Left ventricle myocardium inferior (tissue), 1 donor: Measurements from ENCODE around the gene BANP. TPM values are rescaled to one million over a fixed set of nuclear protein-coding genes. Genes with fewer than 3 reads are reported as not detected.
"Not testable (repeated sequence)": the region's sequence is repeated elsewhere in the genome, so short reads cannot be mapped to it uniquely, and the experiment has no call there.

Experiments used
- DNase-seq: peaks from one replicate; pipeline ENCODE4 v3.0.0-alpha.2; 2020
- H3K27ac ChIP-seq: fragments of 200-600 bp; replicated peaks from 2 replicates; pipeline ENCODE4 v1.8.0; 2021
- H3K27me3 ChIP-seq: fragments of 200-600 bp; 2 replicates; pipeline ENCODE4 v1.8.0; 2021; ENCODE audit warnings: low read depth
- H3K36me3 ChIP-seq: fragments of 200-600 bp; 2 replicates; pipeline ENCODE4 v1.8.0; 2021
- H3K4me1 ChIP-seq: fragments of 200-600 bp; 2 replicates; pipeline ENCODE4 v1.8.0; 2021
- H3K4me3 ChIP-seq: fragments of 200-600 bp; 2 replicates; pipeline ENCODE4 v1.8.0; 2021; ENCODE audit warnings: mild to moderate bottlenecking, moderate library complexity
- H3K9me3 ChIP-seq: fragments of 200-600 bp; replicated peaks from 2 replicates; pipeline ENCODE4 v1.8.0; 2021
- CTCF ChIP-seq: fragments of 200-600 bp; IDR thresholded peaks from 2 replicates; pipeline ENCODE4 v1.8.0; 2021; ENCODE audit warnings: antibody characterized with exemption, mild to moderate bottlenecking, borderline replicate concordance
- intact Hi-C: fragments of 100-400 bp; cut with micrococcal nuclease; formaldehyde crosslinking; loops from one replicate; pipeline ENCODE4 v1.11.0; 2022
- total RNA-seq: library from RNA; stranded (reverse); fragmentation: NEBNext Ultra II Directional; extraction: Animal tissue kit (Norgen Biotek cat#: 25700); gene quantifications from one replicate; pipeline ENCODE4 v1.2.1, GENCODE V29; 2021
- donor health status: DM: no; HTN: yes; CAD: no; lungs with severe emphysema.

The BANP gene
- total RNA-seq, 1 donor from 2014 or later, result 12.6 TPM

DNA sequence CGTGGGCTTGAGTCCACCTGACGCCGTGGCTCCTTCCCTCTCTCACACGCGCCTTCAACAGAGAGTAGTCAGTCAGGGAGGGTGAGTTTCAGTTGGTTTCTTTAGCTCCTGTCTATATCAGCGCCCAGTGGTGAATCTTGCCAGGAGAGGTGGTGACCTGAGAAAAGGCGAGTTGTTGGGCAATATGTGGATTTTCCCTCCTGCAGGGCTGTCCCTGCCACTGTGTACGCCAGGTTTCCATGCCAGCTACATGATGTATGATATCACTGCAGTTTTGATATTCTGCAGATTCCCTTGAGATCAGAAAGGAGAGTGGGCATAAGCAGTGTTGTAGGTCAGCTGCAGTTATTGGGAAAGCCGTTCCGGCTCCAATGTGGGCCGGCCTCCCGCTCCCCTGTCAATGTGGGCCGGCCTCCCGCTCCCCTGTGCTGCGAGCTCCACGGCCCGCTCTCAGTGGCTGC is 31.4 kb downstream of the BANP start:
- H3K36me3 ChIP-seq, result peaks cover 24% of the 10 kb centered on the region
- intact Hi-C loops, result no loop called here

GRCh38 chr16:87983072-87983736 is 32.0 kb downstream of the BANP start:
- H3K4me3 ChIP-seq, H3K9me3 ChIP-seq, H3K4me1 ChIP-seq, H3K27ac ChIP-seq, intact Hi-C loops, H3K27me3 ChIP-seq, DNase-seq: not testable (repeated sequence)
- H3K36me3 ChIP-seq, result peaks cover 24% of the 10 kb centered on the region
- peak; percentile 46 for TF ChIP-seq CTCF

More for the DNA sequence above, 31.4 kb downstream of the BANP start:
- H3K4me3 ChIP-seq, result no peak overlapping the region
- no peak for TF ChIP-seq CTCF
- H3K4me1 ChIP-seq, result peaks cover 9% of the 10 kb centered on the region
- H3K9me3 ChIP-seq, result no peaks in the 10 kb centered on the region
- H3K27ac ChIP-seq, result no peak overlapping the region
- no peak for DNase-seq
- H3K27me3 ChIP-seq, result no peaks in the 10 kb centered on the region

- H3K36me3 ChIP-seq, result peaks cover 24% of the 10 kb centered on the region
- H3K9me3 ChIP-seq, H3K27ac ChIP-seq, DNase-seq, H3K4me1 ChIP-seq, intact Hi-C loops, H3K4me3 ChIP-seq, H3K27me3 ChIP-seq: not testable (repeated sequence)
Measured at GRCh38 chr16:87983737-87984097, 32.5 kb downstream of the BANP start.

GRCh38 chr16:87984180-87984579 is 32.9 kb downstream of the BANP start:
- H3K27me3 ChIP-seq, intact Hi-C loops, DNase-seq, H3K9me3 ChIP-seq, H3K4me1 ChIP-seq, H3K27ac ChIP-seq, H3K4me3 ChIP-seq: not testable (repeated sequence)
- H3K36me3 ChIP-seq, result peaks cover 28% of the 10 kb centered on the region

DNA sequence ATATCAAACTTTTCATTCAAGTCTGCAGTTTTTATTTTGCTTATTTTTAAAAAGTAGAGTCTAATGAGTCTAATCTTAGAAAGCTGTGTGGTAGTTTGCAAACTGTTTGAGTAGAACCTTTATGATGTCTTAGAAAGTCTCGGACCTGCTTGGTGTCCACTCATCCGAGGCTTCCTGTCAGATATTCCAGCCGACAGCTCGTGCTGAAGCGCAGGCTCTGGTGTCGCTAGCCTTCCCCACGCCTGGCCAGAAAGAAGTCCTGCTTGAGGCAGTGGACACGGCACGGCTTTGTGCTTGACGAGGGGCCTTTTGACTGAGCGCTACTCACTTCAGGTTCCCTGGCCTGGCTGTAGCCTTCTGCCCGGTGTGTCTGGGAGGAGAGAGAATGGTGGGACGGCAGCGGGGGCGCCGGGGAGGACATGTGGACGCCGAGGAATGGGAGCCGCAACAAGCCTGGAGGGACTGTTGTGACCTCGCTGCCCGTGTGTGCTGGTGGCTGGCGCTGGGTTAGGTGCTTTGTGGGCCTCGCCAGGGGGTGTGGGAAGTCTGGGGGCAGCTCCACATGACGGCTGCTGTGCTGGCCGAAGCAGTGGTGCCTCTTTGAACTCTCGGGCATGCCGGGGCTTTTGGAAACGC is 33.5 kb downstream of the BANP start:
- Histone ChIP-seq H3K27me3 (no peaks in the 10 kb centered on the region), H3K27ac (no peak overlapping the region), H3K36me3 (peaks cover 28% of the 10 kb centered on the region), H3K4me3 (no peak overlapping the region), H3K4me1 (peaks cover 7% of the 10 kb centered on the region), H3K9me3 (no peaks in the 10 kb centered on the region)
- no peak for DNase-seq
- TF ChIP-seq CTCF, result no peak
- intact Hi-C loops, result no loop called here

GRCh38 chr16:87985493-87985892 is 34.3 kb downstream of the BANP start:
- H3K27me3 ChIP-seq, H3K9me3 ChIP-seq, H3K4me1 ChIP-seq, H3K4me3 ChIP-seq, H3K27ac ChIP-seq, DNase-seq, intact Hi-C loops: not testable (repeated sequence)
- H3K36me3 ChIP-seq, result peaks cover 28% of the 10 kb centered on the region

GRCh38 chr16:87986361-87986849 is 35.2 kb downstream of the BANP start:
- DNase-seq, H3K4me3 ChIP-seq, H3K27me3 ChIP-seq, H3K27ac ChIP-seq, H3K9me3 ChIP-seq, H3K4me1 ChIP-seq, intact Hi-C loops: not testable (repeated sequence)
- peaks cover 35% of the 10 kb centered on the region for H3K36me3 ChIP-seq

DNA sequence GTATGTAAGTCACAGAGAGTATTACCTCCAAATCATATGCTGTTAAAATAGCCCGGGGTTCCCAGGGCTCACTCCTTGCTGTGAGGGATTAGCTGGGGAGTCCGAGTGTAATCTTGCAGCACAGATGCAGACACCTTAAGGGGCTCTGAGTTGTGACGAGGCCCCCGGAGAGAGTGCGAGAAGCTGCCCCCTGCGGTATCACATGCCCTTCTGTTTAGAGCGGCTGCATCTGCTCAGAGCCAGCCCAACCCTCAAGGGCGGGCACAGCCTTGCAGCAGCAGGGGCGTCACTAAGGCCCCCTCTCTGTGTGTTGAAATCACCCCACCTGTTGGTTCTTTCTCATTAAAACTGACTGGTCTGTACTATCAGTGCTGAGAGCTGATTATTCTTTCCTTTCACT is 37.4 kb downstream of the BANP start:
- DNase-seq, H3K9me3 ChIP-seq, H3K4me3 ChIP-seq, H3K27ac ChIP-seq, H3K4me1 ChIP-seq, intact Hi-C loops, H3K27me3 ChIP-seq: not testable (repeated sequence)
- H3K36me3 ChIP-seq, result peaks cover 30% of the 10 kb centered on the region

- H3K4me1 ChIP-seq, DNase-seq, intact Hi-C loops, H3K4me3 ChIP-seq, H3K27ac ChIP-seq, H3K9me3 ChIP-seq, H3K27me3 ChIP-seq: not testable (repeated sequence)
- peaks cover 28% of the 10 kb centered on the region for H3K36me3 ChIP-seq
Measured at GRCh38 chr16:87990254-87990653, 39.0 kb downstream of the BANP start.

- H3K27me3 ChIP-seq, H3K4me3 ChIP-seq, intact Hi-C loops, H3K4me1 ChIP-seq, DNase-seq, H3K9me3 ChIP-seq, H3K27ac ChIP-seq: not testable (repeated sequence)
- peaks cover 26% of the 10 kb centered on the region for H3K36me3 ChIP-seq
Measured at GRCh38 chr16:87992142-87992541, 40.9 kb downstream of the BANP start.
